GM23338 (cell line): ENCODE results near the gene CAMTA1. TPM values are rescaled to one million over a fixed set of nuclear protein-coding genes. Genes with fewer than 3 reads are reported as not detected.

Source experiments
- ATAC-seq: fragments of 200-7000 bp; cut with Tn5 transposase; 3 replicates; pipeline ENCODE4 v1.9.1; 2020
- DNase-seq: peaks from one replicate; pipeline ENCODE4 v3.0.0-alpha.2; 2015; ENCODE audit warnings: low spot score
- H2AFZ ChIP-seq: fragments of 200-600 bp; sonication (generic); 2 replicates; pipeline ENCODE4 v1.8.0; 2016; ENCODE audit warnings: antibody characterized with exemption, mild to moderate bottlenecking, moderate library complexity
- H3F3A ChIP-seq: fragments of 200-600 bp; sonication (generic); replicated peaks from 2 replicates; pipeline ENCODE4 v1.8.0; 2017; ENCODE audit warnings: antibody characterized with exemption, mixed run types, low read depth
- H3K27ac ChIP-seq: fragments of 200-600 bp; sonication (generic); 2 replicates; pipeline ENCODE4 v1.6.1; 2016; ENCODE audit warnings: low read depth
- H3K27me3 ChIP-seq: fragments of 200-600 bp; sonication (generic); 2 replicates; pipeline ENCODE4 v1.8.0; 2016; ENCODE audit warnings: mild to moderate bottlenecking, mixed run types, moderate library complexity; ENCODE audit not compliant: insufficient read depth
- H3K36me3 ChIP-seq: fragments of 200-600 bp; sonication (generic); 2 replicates; pipeline ENCODE4 v1.8.0; 2016; ENCODE audit warnings: mild to moderate bottlenecking; ENCODE audit not compliant: insufficient read depth
- H3K4me1 ChIP-seq: fragments of 200-600 bp; sonication (generic); 2 replicates; pipeline ENCODE4 v1.8.0; 2016; ENCODE audit warnings: mild to moderate bottlenecking, moderate library complexity; ENCODE audit not compliant: insufficient read depth
- H3K4me2 ChIP-seq: fragments of 200-600 bp; sonication (generic); 2 replicates; pipeline ENCODE4 v1.7.1; 2017; ENCODE audit warnings: mixed run types
- H3K4me3 ChIP-seq: fragments of 200-600 bp; sonication (generic); 2 replicates; pipeline ENCODE4 v1.6.1; 2016; ENCODE audit warnings: mixed run types
- H3K79me2 ChIP-seq: fragments of 200-600 bp; sonication (generic); replicated peaks from 2 replicates; pipeline ENCODE4 v1.8.0; 2017; ENCODE audit warnings: mild to moderate bottlenecking; ENCODE audit not compliant: insufficient read depth
- H3K9me2 ChIP-seq: fragments of 200-600 bp; sonication (generic); 2 replicates; pipeline ENCODE4 v1.8.0; 2017; ENCODE audit not compliant: insufficient read depth
- H4K20me1 ChIP-seq: fragments of 200-600 bp; sonication (generic); replicated peaks from 2 replicates; pipeline ENCODE4 v1.8.0; 2017; ENCODE audit warnings: mild to moderate bottlenecking; ENCODE audit not compliant: insufficient read depth
- H3K27ac Mint-ChIP-seq: 2 replicates; pipeline ENCODE4 v1.8.0; 2020; ENCODE audit warnings: inconsistent platforms, mild to moderate bottlenecking, moderate library complexity, mixed read lengths
- H3K27me3 Mint-ChIP-seq: 3 replicates; pipeline ENCODE4 v1.8.0; 2022; ENCODE audit warnings: low read depth, mild to moderate bottlenecking, moderate library complexity, mixed read lengths, inconsistent platforms; ENCODE audit not compliant: insufficient read depth, poor library complexity
- H3K36me3 Mint-ChIP-seq: 3 replicates; pipeline ENCODE4 v1.8.0; 2021; ENCODE audit warnings: low read depth, mild to moderate bottlenecking, inconsistent platforms, moderate library complexity, mixed read lengths
- H3K4me1 Mint-ChIP-seq: 3 replicates; pipeline ENCODE4 v1.8.0; 2020; ENCODE audit warnings: mild to moderate bottlenecking, inconsistent platforms, mixed read lengths
- H3K4me3 Mint-ChIP-seq: 3 replicates; pipeline ENCODE4 v1.8.0; 2021; ENCODE audit warnings: moderate library complexity, mild to moderate bottlenecking, inconsistent platforms, mixed read lengths
- H3K9me3 Mint-ChIP-seq: 3 replicates; pipeline ENCODE4 v1.8.0; 2020; ENCODE audit warnings: moderate library complexity, mild to moderate bottlenecking, inconsistent platforms, mixed read lengths
- CREB1 ChIP-seq: fragments of 250-450 bp; sonication (Bioruptor Pico); IDR thresholded peaks from 2 replicates; pipeline ENCODE4 v1.5.0; 2020; ENCODE audit warnings: low read depth, mild to moderate bottlenecking, moderate library complexity
- CTCF ChIP-seq, 2 experiments: fragments of 200-600 bp in 1 of 2; sonication (generic) in 1 of 2; conservative IDR thresholded peaks; 2 replicates each; pipeline versions ENCODE4 v1.5.1 to v1.6.1; 2016 to 2017; ENCODE audit warnings: antibody characterized with exemption in 2 of 2, low read depth in 2 of 2, mild to moderate bottlenecking in 2 of 2, moderate library complexity in 1 of 2
- EZH2 ChIP-seq: fragments of 200-600 bp; sonication (generic); IDR thresholded peaks from one replicate; pipeline ENCODE4 v1.8.0; 2017; ENCODE audit warnings: antibody characterized with exemption, mild to moderate bottlenecking, low read depth; ENCODE audit not compliant: unreplicated experiment
- EZH2phosphoT487 ChIP-seq: fragments of 200-600 bp; sonication (generic); IDR thresholded peaks from one replicate; pipeline ENCODE4 v1.8.1; 2018; ENCODE audit warnings: antibody characterized with exemption; ENCODE audit not compliant: unreplicated experiment
- JUNB ChIP-seq: IDR thresholded peaks from one replicate; pipeline ENCODE4 v1.6.1; 2016; ENCODE audit warnings: antibody characterized with exemption; ENCODE audit not compliant: unreplicated experiment
- NANOG ChIP-seq: IDR thresholded peaks from 2 replicates; pipeline ENCODE4 v1.6.1; 2016; ENCODE audit warnings: antibody characterized with exemption, borderline replicate concordance
- POLR2AphosphoS5 ChIP-seq: IDR thresholded peaks from 2 replicates; pipeline ENCODE4 v1.6.1; 2016; ENCODE audit warnings: antibody characterized with exemption, low read depth
- REST ChIP-seq: IDR thresholded peaks from one replicate; pipeline ENCODE4 v1.6.1; 2018; ENCODE audit warnings: antibody characterized with exemption; ENCODE audit not compliant: unreplicated experiment
- STAT1 ChIP-seq: IDR thresholded peaks from one replicate; pipeline ENCODE4 v1.6.1; 2016; ENCODE audit warnings: antibody characterized with exemption; ENCODE audit not compliant: unreplicated experiment
- ZNF462 ChIP-seq: fragments of 250-450 bp; sonication (Bioruptor Pico); IDR thresholded peaks from 2 replicates; pipeline ENCODE4 v1.5.0; 2020; ENCODE audit warnings: mild to moderate bottlenecking, moderate library complexity
- polyA plus RNA-seq: library from polyadenylated mRNA; unstranded; fragments of >200 nt; fragmentation: Nextera tagmentation; extraction: Ambion mirVana; gene quantifications from 2 replicates; pipeline ENCODE4 v1.2.1, GENCODE V29; 2016
- total RNA-seq: library from RNA; depleted of rRNA; stranded (reverse); fragments of >200 nt; shearing (Covaris generic); gene quantifications from 2 replicates; pipeline ENCODE4 v1.2.3, GENCODE V29; 2014

Gene CAMTA1
- total and polyA plus RNA-seq, 2 experiments from 2014 or later = 115 to 519 TPM

GRCh38 chr1:7467476-7468175 lies 682.4 kb downstream of the CAMTA1 start:
- Mint-ChIP-seq H3K27ac (no peak overlapping the region), H3K4me3 (no peak overlapping the region), H3K4me1 (peaks cover 3% of the 10 kb centered on the region; the same call in 1 of the 3 replicates), H3K27me3 (peaks cover 9% of the 10 kb centered on the region), H3K36me3 (no peaks in the 10 kb centered on the region), H3K9me3 (no peaks in the 10 kb centered on the region)
- Histone ChIP-seq H2AFZ (no peak overlapping the region), H3K36me3 (no peaks in the 10 kb centered on the region), H3K27ac (no peak overlapping the region), H3K27me3 (no peaks in the 10 kb centered on the region), H3F3A (no peaks in the 10 kb centered on the region), H4K20me1 (no peaks in the 10 kb centered on the region), H3K4me3 (no peak overlapping the region), H3K4me1 (no peaks in the 10 kb centered on the region), H3K9me2 (no peaks in the 10 kb centered on the region), H3K4me2 (no peak overlapping the region), H3K79me2 (no peaks in the 10 kb centered on the region)
- TF ChIP-seq POLR2AphosphoS5 (no peak), JUNB (no peak), REST (no peak)
- DNase-seq (no peak), ATAC-seq (no peak)

- Histone ChIP-seq H3K79me2 (no peaks in the 10 kb centered on the region), H3K27me3 (no peaks in the 10 kb centered on the region), H3K9me2 (no peaks in the 10 kb centered on the region), H3F3A (no peaks in the 10 kb centered on the region), H3K4me1 (no peaks in the 10 kb centered on the region), H4K20me1 (no peaks in the 10 kb centered on the region), H3K36me3 (no peaks in the 10 kb centered on the region), H3K27ac (no peak overlapping the region), H3K4me3 (no peak overlapping the region), H2AFZ (no peak overlapping the region), H3K4me2 (no peak overlapping the region)
- TF ChIP-seq NANOG (no peak), STAT1 (no peak), POLR2AphosphoS5 (no peak), EZH2phosphoT487 (no peak), ZNF462 (no peak), EZH2 (no peak), CREB1 (CRISPR knock-in tag) (no peak), CTCF (conservative IDR thresholded peaks at IDR 0.05; ENCODE audit: low read depth in 2 of 2) (no peak)
- no peaks in the 10 kb centered on the region for H3K36me3 Mint-ChIP-seq
- peaks cover 3% of the 10 kb centered on the region; the same call in 1 of the 3 replicates for H3K4me1 Mint-ChIP-seq
- DNase-seq = no peak
- peaks cover 7% of the 10 kb centered on the region for H3K27me3 Mint-ChIP-seq
- no peaks in the 10 kb centered on the region for H3K9me3 Mint-ChIP-seq
- ATAC-seq = no peak
- H3K4me3 Mint-ChIP-seq = no peak overlapping the region
- no peak overlapping the region for H3K27ac Mint-ChIP-seq
These were observed 683.0 kb downstream of the CAMTA1 start for GRCh38 chr1:7468248-7468647.
